HepG2 (cell line): Measurements from ENCODE around the gene PRSS53. TPM values are rescaled to one million over a fixed set of nuclear protein-coding genes. Genes with fewer than 3 reads are reported as not detected.

Experiments
- ESRRA ChIP-seq: sonication (generic); formaldehyde crosslinking; IDR thresholded peaks from 2 replicates; pipeline ENCODE4 v1.5.1; 2020; ENCODE audit warnings: mild to moderate bottlenecking, low read depth, missing genetic modification reagents
- GABPA ChIP-seq, 2 experiments: IDR thresholded peaks; 2 replicates each; pipeline ENCODE4 v1.6.1; 2011 to 2016; ENCODE audit warnings: low read depth in 2 of 2, low read length in 1 of 2, missing biosample characterization in 1 of 2, missing genetic modification characterization in 1 of 2
- HES4 ChIP-seq: sonication (generic); formaldehyde crosslinking; IDR thresholded peaks from 2 replicates; pipeline ENCODE4 v1.9.0; 2021; ENCODE audit warnings: mild to moderate bottlenecking, missing genetic modification reagents, borderline replicate concordance
- HNF4G ChIP-seq, 2 experiments: sonication (generic) in 1 of 2; formaldehyde crosslinking in 1 of 2; IDR thresholded peaks; 2 replicates each; pipeline versions ENCODE4 v1.4.0 to v1.6.1; 2011 to 2020; ENCODE audit warnings: borderline replicate concordance in 2 of 2, low read depth in 2 of 2, mild to moderate bottlenecking in 2 of 2, low read length in 1 of 2, missing genetic modification reagents in 1 of 2, moderate library complexity in 1 of 2
- KDM5A ChIP-seq: fragments of 200-600 bp; sonication (generic); IDR thresholded peaks from 2 replicates; pipeline ENCODE4 v1.7.0; 2018; ENCODE audit warnings: antibody characterized with exemption, mild to moderate bottlenecking, low read length, borderline replicate concordance
- KDM5B ChIP-seq: sonication (generic); formaldehyde crosslinking; IDR thresholded peaks from 2 replicates; pipeline ENCODE4 v1.4.0; 2020; ENCODE audit warnings: missing genetic modification reagents, mild to moderate bottlenecking, borderline replicate concordance
- KLF12 ChIP-seq: sonication (generic); formaldehyde crosslinking; IDR thresholded peaks from 2 replicates; pipeline ENCODE4 v1.4.0; 2020; ENCODE audit warnings: missing genetic modification reagents, borderline replicate concordance
- MBD4 ChIP-seq: IDR thresholded peaks from 2 replicates; pipeline ENCODE4 v1.6.1; 2012; ENCODE audit warnings: low read length, inconsistent platforms, borderline replicate concordance
- NR3C1 ChIP-seq: sonication (generic); formaldehyde crosslinking; IDR thresholded peaks from 2 replicates; pipeline ENCODE4 v1.4.0; 2020; ENCODE audit warnings: missing genetic modification reagents
- RERE ChIP-seq: IDR thresholded peaks from 2 replicates; pipeline ENCODE4 v1.6.1; 2016; ENCODE audit warnings: low read depth, missing genetic modification reagents, missing compliant biosample characterization
- SIN3B ChIP-seq: fragments of 150-350 bp; IDR thresholded peaks from 2 replicates; pipeline ENCODE4 v1.6.1; 2014; ENCODE audit warnings: low read length
- SOX6 ChIP-seq, 2 experiments: fragments of 450-650 bp in 1 of 2; sonication (generic) in 1 of 2; formaldehyde crosslinking in 1 of 2; IDR thresholded peaks; 2 replicates each; pipeline versions ENCODE4 v1.4.0 to v1.6.1; 2017 to 2020; ENCODE audit warnings: antibody characterized with exemption in 1 of 2, mild to moderate bottlenecking in 1 of 2, missing genetic modification reagents in 1 of 2
- SP2 ChIP-seq: sonication (generic); formaldehyde crosslinking; IDR thresholded peaks from 2 replicates; pipeline ENCODE4 v1.5.1; 2020; ENCODE audit warnings: mild to moderate bottlenecking, missing genetic modification reagents
- SUZ12 ChIP-seq: fragments of 150-350 bp; IDR thresholded peaks from 2 replicates; pipeline ENCODE4 v1.6.1; 2014; ENCODE audit warnings: low read depth, low read length
- XRCC5 ChIP-seq: fragments of 200-400 bp; formaldehyde crosslinking; optimal IDR thresholded peaks from 2 replicates; pipeline ENCODE3; 2017; ENCODE audit warnings: mild to moderate bottlenecking, low read length
- ZNF101 ChIP-seq: sonication (generic); formaldehyde crosslinking; IDR thresholded peaks from 2 replicates; pipeline ENCODE4 v1.4.0; 2020; ENCODE audit warnings: mild to moderate bottlenecking, low read depth, missing genetic modification reagents, borderline replicate concordance
- ZNF564 ChIP-seq: sonication (generic); formaldehyde crosslinking; IDR thresholded peaks from 2 replicates; pipeline ENCODE4 v1.8.1; 2023; ENCODE audit warnings: mild to moderate bottlenecking, missing genetic modification reagents
- ZNF770 ChIP-seq: sonication (generic); formaldehyde crosslinking; IDR thresholded peaks from 2 replicates; pipeline ENCODE4 v1.5.0; 2020; ENCODE audit warnings: mild to moderate bottlenecking, missing genetic modification reagents
- ZSCAN9 ChIP-seq: IDR thresholded peaks from 2 replicates; pipeline ENCODE4 v1.6.1; 2016; ENCODE audit warnings: borderline replicate concordance
- polyA plus RNA-seq, 8 experiments: library from polyadenylated mRNA; depleted of rRNA in 3 of 8; stranded (reverse) in 7 of 8; unstranded in 1 of 8; fragments of >200 nt; fragmentation: Illumina TruSeq in 4 of 8; extraction: Trizol in 4 of 8; gene quantifications; 2 replicates each; pipeline versions ENCODE4 v1.2.1 to v1.2.3, GENCODE V29; 2011 to 2016; ENCODE audit warnings: low read depth in 4 of 8, missing spikeins in 1 of 8, mixed read lengths in 1 of 8; ENCODE audit not compliant: insufficient read depth in 1 of 8
- total RNA-seq, 5 experiments: library from RNA; depleted of rRNA; stranded (reverse); fragments of >200 nt; fragmentation: Illumina TruSeq; extraction: Trizol; gene quantifications; 2 replicates each; pipeline ENCODE4 v1.2.3, GENCODE V29; 2016; ENCODE audit warnings: low read depth in 1 of 5
- TF ChIP-seq, protein P1 (sequence below): sonication (generic); formaldehyde crosslinking; IDR thresholded peaks from 2 replicates; pipeline ENCODE4 v1.5.0; 2020; ENCODE audit warnings: missing genetic modification reagents
- TF ChIP-seq, protein P2 (sequence below): IDR thresholded peaks from 2 replicates; pipeline ENCODE4 v1.6.1; 2016; ENCODE audit warnings: missing genetic modification reagents, missing compliant biosample characterization

PRSS53 gene
- total and polyA plus RNA-seq, 2 of the 13 experiments (the other 11 are each of a cell fraction or from before 2014, with no cell fraction given) = 2.2 to 7.4 TPM

DNA sequence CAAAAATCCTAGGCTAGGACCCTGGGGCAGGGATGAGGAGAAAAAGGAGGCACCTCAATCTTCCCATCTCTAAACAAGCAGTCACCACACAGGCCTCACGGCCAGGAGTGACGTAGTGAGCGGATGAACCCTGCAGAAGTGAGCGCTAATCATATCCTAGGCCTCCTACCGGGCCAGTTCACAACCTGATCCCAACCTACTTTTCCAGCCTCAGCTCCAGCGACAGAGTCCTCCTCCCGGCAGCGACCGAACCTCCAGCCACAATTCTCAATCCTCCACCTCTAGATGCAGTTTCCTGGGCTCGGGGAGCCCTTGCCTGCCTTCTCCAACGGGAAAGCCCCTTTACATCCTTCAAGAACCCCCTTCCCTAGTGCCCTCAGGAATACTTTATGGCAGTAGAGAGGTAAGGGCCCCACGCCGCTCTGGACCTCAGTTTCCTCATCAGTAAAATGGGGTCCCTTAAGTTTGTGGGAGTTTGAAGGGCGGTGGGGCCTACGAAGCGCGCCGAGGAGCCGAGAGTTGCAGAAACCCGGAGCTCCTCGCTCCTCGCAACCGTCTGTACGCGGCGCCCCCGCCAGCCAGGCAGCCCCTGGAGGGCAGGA lies 16.1 kb downstream of the PRSS53 start (continued):
- TF ChIP-seq MBD4 (no peak), KDM5B (CRISPR knock-in tag) (peak; percentile 4; the same call in 1 of the 2 replicates), SP2 (CRISPR knock-in tag) (no peak), KDM5A (no peak), ZNF770 (no peak), SUZ12 (no peak), SOX6 (IDR thresholded peaks at IDR 0.05) (no peak), SOX6 (CRISPR knock-in tag; IDR thresholded peaks at IDR 0.05) (peak; percentile 23; the same call in 1 of the 2 replicates), ZSCAN9 (CRISPR knock-in tag) (no peak), GABPA (IDR thresholded peaks at IDR 0.05; ENCODE audit: low read depth, low read length) (0 out of 2 replicates have a peak, but pooled peaks have one; percentile 5), GABPA (CRISPR knock-in tag; IDR thresholded peaks at IDR 0.05; ENCODE audit: low read depth) (no peak), XRCC5 (no peak), ESRRA (CRISPR knock-in tag) (no peak), KLF12 (no peak), NR3C1 (no peak), RERE (no peak), ZNF564 (CRISPR knock-in tag) (no peak; the same call in 1 of the 2 replicates), ZNF101 (CRISPR knock-in tag) (no peak), HNF4G (IDR thresholded peaks at IDR 0.05; ENCODE audit: borderline replicate concordance, low read depth, low read length) (no peak), HNF4G (CRISPR knock-in tag; IDR thresholded peaks at IDR 0.05; ENCODE audit: borderline replicate concordance, low read depth) (no peak), SIN3B (no peak), HES4 (no peak)
- TF ChIP-seq, protein P1, sequence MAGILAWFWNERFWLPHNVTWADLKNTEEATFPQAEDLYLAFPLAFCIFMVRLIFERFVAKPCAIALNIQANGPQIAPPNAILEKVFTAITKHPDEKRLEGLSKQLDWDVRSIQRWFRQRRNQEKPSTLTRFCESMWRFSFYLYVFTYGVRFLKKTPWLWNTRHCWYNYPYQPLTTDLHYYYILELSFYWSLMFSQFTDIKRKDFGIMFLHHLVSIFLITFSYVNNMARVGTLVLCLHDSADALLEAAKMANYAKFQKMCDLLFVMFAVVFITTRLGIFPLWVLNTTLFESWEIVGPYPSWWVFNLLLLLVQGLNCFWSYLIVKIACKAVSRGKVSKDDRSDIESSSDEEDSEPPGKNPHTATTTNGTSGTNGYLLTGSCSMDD (CRISPR knock-in tag) = no peak
- TF ChIP-seq, protein P2, sequence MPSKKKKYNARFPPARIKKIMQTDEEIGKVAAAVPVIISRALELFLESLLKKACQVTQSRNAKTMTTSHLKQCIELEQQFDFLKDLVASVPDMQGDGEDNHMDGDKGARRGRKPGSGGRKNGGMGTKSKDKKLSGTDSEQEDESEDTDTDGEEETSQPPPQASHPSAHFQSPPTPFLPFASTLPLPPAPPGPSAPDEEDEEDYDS (CRISPR knock-in tag) = no peak
